ENCODE results near the gene NDUFB3.
"Not testable (repeated sequence)": the region's sequence is repeated elsewhere in the genome, so short reads cannot be mapped to it uniquely, and the experiment has no call there.

NDUFB3 gene

DNA sequence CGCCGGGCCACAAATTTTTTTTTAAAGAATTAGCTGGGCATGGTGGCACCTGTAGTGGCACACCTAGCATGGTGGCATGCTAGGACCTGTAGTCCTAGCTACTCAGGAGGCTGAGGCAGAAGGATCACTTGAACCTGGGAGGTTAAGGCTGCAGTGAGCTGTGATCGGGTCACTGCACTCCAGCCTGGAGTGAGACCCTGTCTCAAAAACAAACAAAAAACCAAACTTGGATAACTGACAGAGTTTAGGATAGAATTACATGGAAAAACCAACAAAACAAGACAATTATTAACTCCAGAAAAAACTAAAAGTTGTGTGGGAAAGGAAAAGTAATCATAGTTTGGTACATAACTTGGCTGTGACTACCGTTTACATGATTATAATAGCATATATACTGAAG, 42.5 kb downstream of the NDUFB3 start:
- DNase-seq (ENCODE audit: low read depth), result no peak
- TF ChIP-seq, protein P1, sequence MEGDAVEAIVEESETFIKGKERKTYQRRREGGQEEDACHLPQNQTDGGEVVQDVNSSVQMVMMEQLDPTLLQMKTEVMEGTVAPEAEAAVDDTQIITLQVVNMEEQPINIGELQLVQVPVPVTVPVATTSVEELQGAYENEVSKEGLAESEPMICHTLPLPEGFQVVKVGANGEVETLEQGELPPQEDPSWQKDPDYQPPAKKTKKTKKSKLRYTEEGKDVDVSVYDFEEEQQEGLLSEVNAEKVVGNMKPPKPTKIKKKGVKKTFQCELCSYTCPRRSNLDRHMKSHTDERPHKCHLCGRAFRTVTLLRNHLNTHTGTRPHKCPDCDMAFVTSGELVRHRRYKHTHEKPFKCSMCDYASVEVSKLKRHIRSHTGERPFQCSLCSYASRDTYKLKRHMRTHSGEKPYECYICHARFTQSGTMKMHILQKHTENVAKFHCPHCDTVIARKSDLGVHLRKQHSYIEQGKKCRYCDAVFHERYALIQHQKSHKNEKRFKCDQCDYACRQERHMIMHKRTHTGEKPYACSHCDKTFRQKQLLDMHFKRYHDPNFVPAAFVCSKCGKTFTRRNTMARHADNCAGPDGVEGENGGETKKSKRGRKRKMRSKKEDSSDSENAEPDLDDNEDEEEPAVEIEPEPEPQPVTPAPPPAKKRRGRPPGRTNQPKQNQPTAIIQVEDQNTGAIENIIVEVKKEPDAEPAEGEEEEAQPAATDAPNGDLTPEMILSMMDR (conservative IDR thresholded peaks at IDR 0.05; ENCODE audit: low read length), result no peak
- no peak overlapping the region for H3K4me3 ChIP-seq (ENCODE audit: low read length)

DNA sequence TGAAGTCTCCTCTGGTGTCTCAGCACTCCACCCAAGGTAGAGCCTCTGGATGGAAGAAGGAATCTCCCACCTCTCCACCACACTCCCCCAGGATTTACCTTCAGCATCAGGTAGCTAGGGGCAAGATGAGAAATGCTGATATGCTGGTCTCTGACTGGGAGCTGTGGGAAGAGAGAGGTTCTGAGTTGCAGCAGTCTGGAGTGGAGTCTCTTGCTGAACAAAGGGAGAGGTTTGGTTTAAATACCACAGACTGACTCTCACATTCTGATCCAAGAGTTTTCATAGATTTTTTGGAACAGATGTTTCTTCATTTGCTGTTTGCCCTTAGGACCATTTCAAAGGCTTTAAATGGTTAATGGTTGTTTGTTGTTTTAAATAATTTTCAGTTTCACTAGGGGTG, 43.0 kb downstream of the NDUFB3 start:
- TF ChIP-seq, protein P1 (conservative IDR thresholded peaks at IDR 0.05; ENCODE audit: low read length), result no peak
- H3K4me3 ChIP-seq (ENCODE audit: low read length), result peak overlapping the region; percentile 4; the same call in 1 of the 2 replicates
- DNase-seq (ENCODE audit: low read depth), result peak; percentile 56

DNA sequence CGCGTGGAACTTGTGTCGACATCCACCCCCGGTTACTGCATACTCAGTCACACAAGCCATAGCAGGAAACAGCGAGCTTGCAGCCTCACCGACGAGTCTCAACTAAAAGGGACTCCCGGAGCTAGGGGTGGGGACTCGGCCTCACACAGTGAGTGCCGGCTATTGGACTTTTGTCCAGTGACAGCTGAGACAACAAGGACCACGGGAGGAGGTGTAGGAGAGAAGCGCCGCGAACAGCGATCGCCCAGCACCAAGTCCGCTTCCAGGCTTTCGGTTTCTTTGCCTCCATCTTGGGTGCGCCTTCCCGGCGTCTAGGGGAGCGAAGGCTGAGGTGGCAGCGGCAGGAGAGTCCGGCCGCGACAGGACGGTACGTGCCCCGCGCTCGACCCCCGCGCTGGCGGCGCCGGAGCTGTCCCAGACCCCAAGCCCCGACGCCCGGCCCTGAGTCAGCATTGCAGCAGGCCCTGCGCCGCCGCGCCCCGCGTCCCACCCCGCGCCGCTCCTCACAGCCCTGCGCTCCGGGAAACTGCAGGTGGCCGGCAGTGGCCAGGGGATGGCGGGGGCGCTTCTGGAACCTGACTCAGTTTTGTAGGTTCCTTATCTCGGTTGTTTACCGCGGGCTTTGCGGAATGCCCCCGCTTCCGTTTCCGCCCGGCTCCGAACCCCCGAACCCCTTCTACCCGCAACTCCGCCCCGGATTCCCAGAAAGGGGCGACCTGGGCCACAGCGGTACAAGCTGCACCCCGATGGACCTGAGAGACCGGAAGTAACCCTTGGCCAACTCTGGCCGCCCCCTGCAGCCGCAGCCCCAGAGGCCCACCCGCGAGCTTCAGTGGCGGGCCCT, 44.5 kb downstream of the NDUFB3 start, which contains the start of gene CFLAR:
TSS of gene CFLAR (plus strand) at position 50 of the 844 bp plus-strand sequence. CDS start 13,702 bp downstream, outside the sequence.
- TF ChIP-seq, protein P1 (conservative IDR thresholded peaks at IDR 0.05; ENCODE audit: low read length), result no peak
- DNase-seq (ENCODE audit: low read depth), result peak; percentile 85

DNA sequence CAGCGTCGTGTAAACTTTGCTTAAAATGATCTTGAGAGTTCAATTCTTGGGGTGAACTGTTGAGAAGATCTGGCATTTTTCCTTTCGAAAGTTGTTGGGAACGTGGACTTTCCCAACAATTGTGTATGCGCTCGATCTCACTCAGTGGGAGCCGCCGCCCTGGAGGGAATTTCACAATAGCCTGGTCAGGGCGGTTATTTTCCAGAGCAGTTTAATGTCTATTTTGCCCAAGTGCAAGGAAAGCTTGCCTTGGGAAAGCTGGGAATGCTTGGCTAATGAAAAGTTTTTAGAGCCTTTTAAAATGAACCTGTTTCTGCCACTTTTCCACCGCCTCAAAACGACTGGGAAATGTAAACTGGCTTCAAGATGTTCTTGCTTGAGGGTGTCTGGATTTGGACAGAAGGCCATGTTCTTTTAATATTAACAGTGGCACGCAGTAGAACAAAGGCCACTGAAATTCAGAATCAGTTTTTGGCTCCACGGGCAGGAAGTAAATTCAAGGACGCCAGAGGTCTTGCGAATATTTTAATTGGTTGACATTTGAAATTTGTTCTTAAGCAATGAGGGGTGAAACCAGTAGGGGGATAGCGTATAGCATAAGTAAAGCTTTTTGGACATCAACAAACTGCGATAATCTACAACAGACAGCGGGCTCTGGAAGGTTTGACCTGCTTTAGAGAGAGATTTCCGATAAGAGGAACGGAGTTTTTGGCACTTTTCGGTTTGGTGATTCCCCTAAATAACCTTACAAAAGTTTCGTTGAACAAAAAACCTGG, 45.3 kb downstream of the NDUFB3 start:
- DNase-seq (ENCODE audit: low read depth), result peak; percentile 90

More for the DNA sequence above, 44.5 kb downstream of the NDUFB3 start, which contains the start of gene CFLAR:
- H3K4me3 ChIP-seq (ENCODE audit: low read length), result peak within 1 kb of the TSS; percentile 71

DNA sequence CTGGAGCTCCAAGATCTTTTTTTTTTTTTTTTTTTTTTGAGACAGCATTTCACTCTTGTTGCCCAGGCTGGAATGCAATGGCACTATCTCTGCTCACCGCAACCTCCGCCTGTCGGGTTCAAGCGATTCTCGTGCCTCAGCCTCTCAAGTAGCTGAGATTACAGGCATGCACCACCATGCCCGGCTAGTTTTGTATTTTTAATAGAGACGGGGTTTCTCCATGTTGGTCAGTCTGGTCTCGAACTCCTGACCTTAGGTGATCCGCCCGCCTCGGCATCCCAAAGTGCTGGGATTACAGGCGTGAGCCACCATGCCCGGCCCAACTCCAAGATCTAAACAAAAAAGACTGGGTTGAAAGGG, 45.9 kb downstream of the NDUFB3 start:
- peak overlapping the region; percentile 71 for H3K4me3 ChIP-seq (ENCODE audit: low read length)
- not testable (repeated sequence) for DNase-seq (ENCODE audit: low read depth)

More for the DNA sequence above, 45.3 kb downstream of the NDUFB3 start:
- TF ChIP-seq, protein P1 (conservative IDR thresholded peaks at IDR 0.05; ENCODE audit: low read length), result peak; percentile 52
- peak overlapping the region; percentile 71 for H3K4me3 ChIP-seq (ENCODE audit: low read length)

DNA sequence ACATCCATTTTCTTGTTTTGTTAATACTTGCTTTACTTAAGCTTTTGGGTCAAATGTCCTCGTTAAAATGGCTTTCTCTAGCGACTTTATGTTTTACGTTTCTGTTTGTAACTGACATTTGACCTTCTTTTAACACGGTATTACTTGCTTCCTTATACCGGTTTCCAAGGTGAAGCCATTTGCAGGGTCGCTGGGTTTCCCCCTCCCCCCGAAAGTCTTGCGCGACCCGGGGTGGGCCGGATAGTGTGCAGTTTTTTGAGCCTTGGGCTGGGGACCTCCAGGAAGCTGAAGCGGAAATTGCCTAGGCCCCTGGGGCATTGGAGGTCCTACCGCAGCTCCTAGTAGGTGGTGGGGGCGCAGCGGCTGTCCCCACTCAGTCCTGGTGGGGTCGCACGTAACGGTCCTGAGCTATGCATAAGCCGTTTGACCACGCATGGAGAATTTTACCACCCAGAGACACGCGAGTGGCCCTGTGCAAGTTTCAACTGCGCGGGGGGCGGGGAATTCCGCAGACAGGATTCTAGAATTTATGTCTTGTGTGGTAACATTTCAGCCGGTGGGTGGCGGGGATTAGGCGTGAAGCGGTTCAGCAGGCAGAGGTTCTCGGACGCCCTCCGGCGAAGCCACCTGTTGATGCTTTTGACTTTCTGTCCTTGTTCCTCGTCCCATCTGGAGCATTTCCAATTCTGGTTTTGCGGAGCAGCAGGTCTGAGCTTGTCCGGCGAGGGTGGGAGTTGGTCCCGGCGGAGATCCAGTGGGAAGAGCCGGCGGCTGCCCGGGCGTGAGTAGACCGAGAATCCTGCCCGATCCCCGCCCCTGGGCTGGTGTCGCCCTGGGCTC, 46.5 kb downstream of the NDUFB3 start:
- DNase-seq (ENCODE audit: low read depth), result peak; percentile 79
- peak overlapping the region; percentile 71 for H3K4me3 ChIP-seq (ENCODE audit: low read length)
- TF ChIP-seq, protein P1 (conservative IDR thresholded peaks at IDR 0.05; ENCODE audit: low read length), result peak; percentile 47

Measured in AG10803 (cell line).